Osteoblast (primary cell): Measurements from ENCODE around the gene C1orf174. TPM values are rescaled to one million over a fixed set of nuclear protein-coding genes. Genes with fewer than 3 reads are reported as not detected.

ENCODE experiments used
- DNase-seq: peaks from one replicate; pipeline ENCODE4 v3.0.0; 2011; ENCODE audit warnings: low spot score, mixed read lengths; ENCODE audit not compliant: insufficient read length; ENCODE audit errors: missing footprints
- H2AFZ ChIP-seq: 2 replicates; pipeline ENCODE4 v1.6.0; 2011; ENCODE audit warnings: mild to moderate bottlenecking, low read length
- H3K27ac ChIP-seq: 2 replicates; pipeline ENCODE4 v1.5.1; 2011; ENCODE audit warnings: mild to moderate bottlenecking, low read depth, low read length, moderate library complexity
- H3K27me3 ChIP-seq: 2 replicates; pipeline ENCODE4 v1.6.0; 2012; ENCODE audit warnings: mild to moderate bottlenecking, control low read depth, inconsistent platforms, low read length, moderate library complexity; ENCODE audit not compliant: insufficient read depth
- H3K36me3 ChIP-seq: 2 replicates; pipeline ENCODE4 v1.5.1; 2011; ENCODE audit warnings: mild to moderate bottlenecking, low read length, control low read depth, moderate library complexity; ENCODE audit not compliant: insufficient read depth
- H3K4me1 ChIP-seq: 2 replicates; pipeline ENCODE4 v1.5.1; 2011; ENCODE audit warnings: mild to moderate bottlenecking, low read length, control low read depth, moderate library complexity; ENCODE audit not compliant: insufficient read depth
- H3K4me2 ChIP-seq: 2 replicates; pipeline ENCODE4 v1.6.0; 2011; ENCODE audit warnings: mild to moderate bottlenecking, low read length; ENCODE audit not compliant: insufficient read depth
- H3K4me3 ChIP-seq: fragments of 200-600 bp; sonication (generic); 3 replicates; pipeline ENCODE4 v1.5.1; 2012; ENCODE audit warnings: mild to moderate bottlenecking, low read length, inconsistent platforms; ENCODE audit not compliant: insufficient read depth
- H3K79me2 ChIP-seq: 2 replicates; pipeline ENCODE4 v1.6.0; 2012; ENCODE audit warnings: mild to moderate bottlenecking, low read length, control low read depth, inconsistent platforms; ENCODE audit not compliant: insufficient read depth
- H3K9me3 ChIP-seq: 2 replicates; pipeline ENCODE4 v1.5.1; 2011; ENCODE audit warnings: low read depth, low read length, control low read depth
- H4K20me1 ChIP-seq: 2 replicates; pipeline ENCODE4 v1.6.0; 2012; ENCODE audit warnings: mild to moderate bottlenecking, low read length, control low read depth; ENCODE audit not compliant: insufficient read depth
- total RNA-seq: library from RNA; depleted of rRNA; stranded (reverse); fragments of >200 nt; gene quantifications from 2 replicates; pipeline ENCODE4 v1.2.3, GENCODE V29; 2012
- TF ChIP-seq, protein P1 (sequence below): IDR thresholded peaks from 2 replicates; pipeline ENCODE4 v1.5.1; 2011; ENCODE audit warnings: mild to moderate bottlenecking, low read depth, low read length, moderate library complexity; ENCODE audit errors: extremely low read depth

C1orf174 gene
- total RNA-seq, 1 donor: 29.3 TPM

DNA sequence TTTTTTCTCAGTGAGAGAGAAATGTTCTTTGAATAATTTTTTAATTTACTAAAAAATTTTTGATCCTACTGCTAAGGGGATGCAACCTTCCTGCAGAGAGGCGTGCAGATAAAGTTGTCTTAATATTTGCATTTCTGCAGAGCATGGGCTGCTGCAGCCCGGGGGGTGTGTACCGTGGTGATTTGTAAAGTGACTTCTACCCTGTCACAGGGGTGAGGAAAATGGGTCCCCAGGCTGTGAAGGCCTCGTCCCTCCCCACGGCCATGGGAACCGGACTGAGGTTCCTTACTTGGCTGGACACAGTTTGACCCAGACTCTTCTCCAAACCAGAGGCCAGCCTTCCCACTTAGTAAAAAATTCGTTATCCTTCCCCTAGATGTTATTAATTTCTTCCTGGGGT, 9.5 kb upstream of the C1orf174 start:
- H3K9me3 ChIP-seq: no peaks in the 10 kb centered on the region
- no peak overlapping the region for H3K4me2 ChIP-seq
- TF ChIP-seq, protein P1, sequence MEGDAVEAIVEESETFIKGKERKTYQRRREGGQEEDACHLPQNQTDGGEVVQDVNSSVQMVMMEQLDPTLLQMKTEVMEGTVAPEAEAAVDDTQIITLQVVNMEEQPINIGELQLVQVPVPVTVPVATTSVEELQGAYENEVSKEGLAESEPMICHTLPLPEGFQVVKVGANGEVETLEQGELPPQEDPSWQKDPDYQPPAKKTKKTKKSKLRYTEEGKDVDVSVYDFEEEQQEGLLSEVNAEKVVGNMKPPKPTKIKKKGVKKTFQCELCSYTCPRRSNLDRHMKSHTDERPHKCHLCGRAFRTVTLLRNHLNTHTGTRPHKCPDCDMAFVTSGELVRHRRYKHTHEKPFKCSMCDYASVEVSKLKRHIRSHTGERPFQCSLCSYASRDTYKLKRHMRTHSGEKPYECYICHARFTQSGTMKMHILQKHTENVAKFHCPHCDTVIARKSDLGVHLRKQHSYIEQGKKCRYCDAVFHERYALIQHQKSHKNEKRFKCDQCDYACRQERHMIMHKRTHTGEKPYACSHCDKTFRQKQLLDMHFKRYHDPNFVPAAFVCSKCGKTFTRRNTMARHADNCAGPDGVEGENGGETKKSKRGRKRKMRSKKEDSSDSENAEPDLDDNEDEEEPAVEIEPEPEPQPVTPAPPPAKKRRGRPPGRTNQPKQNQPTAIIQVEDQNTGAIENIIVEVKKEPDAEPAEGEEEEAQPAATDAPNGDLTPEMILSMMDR: no peak
- no peak overlapping the region for H3K4me3 ChIP-seq
- H3K4me1 ChIP-seq: no peaks in the 10 kb centered on the region
- no peak overlapping the region for H2AFZ ChIP-seq
- peak; percentile 72 for DNase-seq
- H3K27ac ChIP-seq: no peak overlapping the region
- no peaks in the 10 kb centered on the region for H3K36me3 ChIP-seq
- H4K20me1 ChIP-seq: no peaks in the 10 kb centered on the region
- no peaks in the 10 kb centered on the region for H3K79me2 ChIP-seq
- H3K27me3 ChIP-seq: no peaks in the 10 kb centered on the region

DNA sequence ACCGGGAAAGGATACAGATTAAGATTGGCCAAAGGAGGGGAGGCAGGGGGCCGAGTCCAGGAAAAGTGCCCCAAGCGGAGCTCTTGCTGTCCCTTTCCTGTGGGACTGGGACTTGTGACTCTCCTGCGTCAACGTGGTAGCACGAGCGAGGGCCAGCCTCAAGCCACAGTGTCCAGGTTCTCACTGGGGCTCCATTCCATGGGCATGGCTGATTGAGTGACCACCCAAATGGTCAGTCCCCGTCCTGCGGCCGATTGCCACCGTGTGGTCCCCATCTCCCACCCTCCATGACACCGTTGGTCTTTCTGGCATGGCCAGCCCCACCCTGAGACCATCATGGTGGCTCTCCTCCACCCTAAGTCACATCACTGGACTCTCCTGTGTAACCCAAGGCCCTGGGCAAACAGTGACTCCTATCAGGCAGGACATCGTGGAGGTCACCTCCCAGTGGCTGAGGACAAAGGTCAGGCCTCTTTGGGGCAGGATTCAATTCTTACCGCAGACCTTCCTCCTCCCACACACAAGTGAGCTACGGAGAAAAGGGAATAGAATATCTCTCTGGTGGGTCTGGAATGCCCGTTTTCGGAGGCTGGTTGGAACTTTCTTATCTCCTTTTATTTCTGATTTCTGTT, 8.9 kb upstream of the C1orf174 start:
- TF ChIP-seq, protein P1: no peak
- no peaks in the 10 kb centered on the region for H4K20me1 ChIP-seq

DNA sequence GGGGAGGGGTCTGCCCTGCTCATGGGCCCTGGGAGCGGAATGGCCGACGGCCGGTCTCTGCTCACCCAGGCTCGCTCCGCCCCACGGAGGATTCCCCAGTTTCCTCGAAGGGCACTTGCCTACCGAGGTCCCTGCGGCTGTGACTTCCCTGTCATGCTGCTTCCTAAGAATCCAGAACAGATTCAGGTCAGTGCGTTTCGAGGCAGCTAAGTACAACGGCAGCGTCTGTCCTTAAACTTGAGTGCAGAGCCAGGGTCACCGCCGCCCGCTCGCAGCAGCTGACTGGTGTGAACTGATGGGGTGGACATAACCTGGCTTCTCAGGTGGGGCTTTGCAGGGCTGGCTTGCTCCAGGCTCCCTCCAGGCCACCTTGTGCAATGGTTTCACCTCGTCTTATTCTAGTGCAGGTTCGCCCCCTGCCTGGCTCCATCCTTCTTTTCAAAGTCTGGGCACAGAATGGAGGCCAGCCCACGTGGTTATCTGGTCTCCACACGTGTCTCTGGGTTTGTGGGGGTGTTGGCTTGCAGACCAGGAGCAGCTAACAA, 7.6 kb upstream of the C1orf174 start:
- peak; percentile 71 for DNase-seq
- no peaks in the 10 kb centered on the region for H4K20me1 ChIP-seq
- no peak overlapping the region for H3K4me2 ChIP-seq
- H3K27ac ChIP-seq: no peak overlapping the region
- H3K27me3 ChIP-seq: no peaks in the 10 kb centered on the region
- H3K9me3 ChIP-seq: no peaks in the 10 kb centered on the region
- no peaks in the 10 kb centered on the region for H3K4me1 ChIP-seq
- no peaks in the 10 kb centered on the region for H3K36me3 ChIP-seq
- no peak overlapping the region for H2AFZ ChIP-seq
- TF ChIP-seq, protein P1: no peak
- no peak overlapping the region for H3K4me3 ChIP-seq
- no peaks in the 10 kb centered on the region for H3K79me2 ChIP-seq

More for the DNA sequence above, 8.9 kb upstream of the C1orf174 start:
- Histone ChIP-seq H3K4me1 (no peaks in the 10 kb centered on the region), H3K4me3 (no peak overlapping the region), H3K9me3 (no peaks in the 10 kb centered on the region), H2AFZ (no peak overlapping the region), H3K4me2 (no peak overlapping the region), H3K79me2 (no peaks in the 10 kb centered on the region), H3K27ac (no peak overlapping the region), H3K27me3 (no peaks in the 10 kb centered on the region), H3K36me3 (no peaks in the 10 kb centered on the region)
- peak; percentile 72 for DNase-seq

DNA sequence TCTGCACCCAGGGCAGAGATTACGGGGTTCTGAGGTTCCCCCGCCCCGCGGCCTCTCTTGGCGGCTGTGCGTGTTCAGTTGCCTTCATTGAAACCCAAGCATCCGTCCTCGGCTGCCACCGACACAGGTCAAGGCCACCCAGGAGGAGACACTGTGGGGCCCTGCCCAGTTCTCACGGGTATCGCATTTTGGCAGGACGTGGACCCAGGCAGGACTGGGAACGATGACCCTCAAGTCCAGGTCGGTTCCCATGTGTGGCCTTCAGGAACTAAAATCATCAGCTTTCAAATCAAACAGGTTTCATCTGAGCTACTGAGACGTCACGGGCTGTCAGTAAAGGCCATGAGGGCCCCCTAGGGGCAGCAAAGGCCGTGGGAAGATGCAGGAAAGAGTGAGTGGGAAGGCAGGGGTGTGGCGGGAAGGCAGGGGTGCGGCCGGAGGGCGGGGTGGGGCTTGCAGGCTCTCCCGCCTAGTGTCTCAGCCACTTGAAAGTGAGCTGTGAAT, 7.0 kb upstream of the C1orf174 start:
- no peaks in the 10 kb centered on the region for H3K4me1 ChIP-seq
- H2AFZ ChIP-seq: no peak overlapping the region
- peak; percentile 86 for DNase-seq
- no peaks in the 10 kb centered on the region for H3K9me3 ChIP-seq
- no peak overlapping the region for H3K4me3 ChIP-seq
- no peaks in the 10 kb centered on the region for H4K20me1 ChIP-seq
- H3K79me2 ChIP-seq: no peaks in the 10 kb centered on the region
- no peaks in the 10 kb centered on the region for H3K36me3 ChIP-seq
- H3K27ac ChIP-seq: no peak overlapping the region
- H3K4me2 ChIP-seq: no peak overlapping the region
- TF ChIP-seq, protein P1: no peak
- no peaks in the 10 kb centered on the region for H3K27me3 ChIP-seq
